DOHH2 (cell line): Measurements from ENCODE around the gene ARHGEF16.

Experiments
- H3F3A ChIP-seq: fragments of 200-600 bp; sonication (generic), shearing (Covaris generic); 2 replicates; pipeline ENCODE4 v1.6.0; 2016; ENCODE audit warnings: antibody characterized with exemption, mild to moderate bottlenecking; ENCODE audit not compliant: control insufficient read depth, insufficient read depth
- H3K27ac ChIP-seq: fragments of 200-600 bp; sonication (generic); 2 replicates; pipeline ENCODE4 v1.5.1; 2014; ENCODE audit warnings: low read depth, mild to moderate bottlenecking, low read length, moderate library complexity
- H3K27me3 ChIP-seq: fragments of 200-600 bp; sonication (generic); 2 replicates; pipeline ENCODE4 v1.6.1; 2014; ENCODE audit warnings: mild to moderate bottlenecking, low read length, mixed read lengths; ENCODE audit not compliant: control insufficient read depth
- H3K36me3 ChIP-seq: fragments of 200-600 bp; sonication (generic); 2 replicates; pipeline ENCODE4 v1.6.1; 2014; ENCODE audit warnings: mild to moderate bottlenecking, low read length, moderate library complexity, mixed read lengths; ENCODE audit not compliant: control insufficient read depth
- H3K4me1 ChIP-seq: fragments of 200-600 bp; sonication (generic); 2 replicates; pipeline ENCODE4 v1.6.1; 2014; ENCODE audit warnings: mild to moderate bottlenecking, low read length, mixed read lengths; ENCODE audit not compliant: control insufficient read depth
- H3K4me2 ChIP-seq: fragments of 200-600 bp; sonication (generic); 2 replicates; pipeline ENCODE4 v1.6.0; 2014; ENCODE audit warnings: mild to moderate bottlenecking, low read length, moderate library complexity
- H3K4me3 ChIP-seq: fragments of 200-600 bp; sonication (generic); 2 replicates; pipeline ENCODE4 v1.5.1; 2014; ENCODE audit warnings: mild to moderate bottlenecking, low read length, mixed read lengths
- H3K79me2 ChIP-seq: fragments of 200-600 bp; sonication (generic); 2 replicates; pipeline ENCODE4 v1.6.1; 2014; ENCODE audit warnings: mild to moderate bottlenecking, low read length, mixed read lengths; ENCODE audit not compliant: control insufficient read depth
- H3K9me2 ChIP-seq: fragments of 200-600 bp; sonication (generic); replicated peaks from 2 replicates; pipeline ENCODE4 v1.6.1; 2014; ENCODE audit warnings: mild to moderate bottlenecking, low read length, mixed read lengths; ENCODE audit not compliant: control insufficient read depth
- H3K9me3 ChIP-seq: fragments of 200-600 bp; sonication (generic); 2 replicates; pipeline ENCODE4 v1.6.1; 2014; ENCODE audit warnings: antibody characterized with exemption, low read length, mixed read lengths; ENCODE audit not compliant: control insufficient read depth, insufficient read depth
- H4K20me1 ChIP-seq: fragments of 200-600 bp; sonication (generic); 2 replicates; pipeline ENCODE4 v1.6.0; 2014; ENCODE audit warnings: low read depth, mild to moderate bottlenecking, antibody characterized with exemption, low read length, moderate library complexity; ENCODE audit not compliant: control insufficient read depth, insufficient read depth
- EZH2phosphoT487 ChIP-seq: fragments of 200-600 bp; sonication (generic); IDR thresholded peaks from 2 replicates; pipeline ENCODE4 v1.6.1; 2017; ENCODE audit warnings: borderline replicate concordance, mild to moderate bottlenecking, antibody characterized with exemption, low read length, moderate library complexity, mixed read lengths
- TF ChIP-seq, protein P1 (sequence below): fragments of 200-600 bp; sonication (generic); IDR thresholded peaks from one replicate; pipeline ENCODE4 v1.5.1; 2014; ENCODE audit warnings: antibody characterized with exemption, mild to moderate bottlenecking, low read depth, low read length; ENCODE audit not compliant: poor library complexity, severe bottlenecking

ARHGEF16 gene

DNA sequence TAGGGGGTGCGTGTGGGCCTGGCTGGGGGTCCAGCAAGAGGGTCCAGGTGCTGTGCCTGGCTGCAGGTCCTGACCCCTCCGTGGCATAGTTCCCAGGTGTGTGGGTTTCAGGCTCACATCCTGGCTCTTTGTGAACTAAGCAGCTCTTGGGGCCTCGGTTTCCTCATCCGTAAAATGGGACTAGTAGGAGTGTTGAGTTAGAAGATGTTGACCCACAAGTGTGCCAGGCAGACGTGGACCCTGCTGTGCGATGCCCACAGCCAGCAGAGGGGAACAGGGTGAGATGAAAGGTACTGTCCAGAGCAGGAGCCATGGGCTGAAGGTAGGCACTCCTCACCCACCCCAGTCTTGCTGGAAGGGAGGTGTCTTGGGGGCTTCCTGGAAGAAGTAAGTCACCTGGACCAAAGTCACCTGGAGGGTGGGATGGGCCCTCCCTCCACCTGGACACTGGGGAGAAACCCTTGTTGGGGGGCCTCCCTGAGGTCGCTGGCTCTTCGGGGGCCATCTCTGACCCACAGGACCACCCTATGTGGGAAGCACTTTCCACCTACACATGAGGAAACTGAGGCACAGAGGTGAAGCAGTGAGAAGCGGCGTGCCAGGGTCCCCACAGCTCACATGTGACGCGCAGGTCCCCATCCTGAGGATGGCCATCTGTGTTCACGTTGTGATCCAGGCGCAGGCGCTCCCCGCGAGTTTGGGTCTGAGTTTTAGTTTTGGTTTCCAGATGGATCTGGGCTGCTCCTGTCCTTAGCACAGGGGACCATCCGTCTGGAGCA, 1.4 kb downstream of the ARHGEF16 start:
- Histone ChIP-seq H3K9me3 (no peaks in the 10 kb centered on the region), H3F3A (no peaks in the 10 kb centered on the region), H3K27me3 (peaks cover 4% of the 10 kb centered on the region), H3K27ac (no peak overlapping the region), H3K79me2 (no peaks in the 10 kb centered on the region), H3K4me3 (no peak overlapping the region), H3K9me2 (no peaks in the 10 kb centered on the region), H4K20me1 (0 out of 2 replicates have a peak, but pooled peaks cover 3% of the 10 kb centered on the region), H3K36me3 (no peaks in the 10 kb centered on the region), H3K4me1 (peaks cover 11% of the 10 kb centered on the region; the same call in 1 of the 2 replicates), H3K4me2 (no peak overlapping the region)
- TF ChIP-seq EZH2phosphoT487, result no peak
- TF ChIP-seq, protein P1, sequence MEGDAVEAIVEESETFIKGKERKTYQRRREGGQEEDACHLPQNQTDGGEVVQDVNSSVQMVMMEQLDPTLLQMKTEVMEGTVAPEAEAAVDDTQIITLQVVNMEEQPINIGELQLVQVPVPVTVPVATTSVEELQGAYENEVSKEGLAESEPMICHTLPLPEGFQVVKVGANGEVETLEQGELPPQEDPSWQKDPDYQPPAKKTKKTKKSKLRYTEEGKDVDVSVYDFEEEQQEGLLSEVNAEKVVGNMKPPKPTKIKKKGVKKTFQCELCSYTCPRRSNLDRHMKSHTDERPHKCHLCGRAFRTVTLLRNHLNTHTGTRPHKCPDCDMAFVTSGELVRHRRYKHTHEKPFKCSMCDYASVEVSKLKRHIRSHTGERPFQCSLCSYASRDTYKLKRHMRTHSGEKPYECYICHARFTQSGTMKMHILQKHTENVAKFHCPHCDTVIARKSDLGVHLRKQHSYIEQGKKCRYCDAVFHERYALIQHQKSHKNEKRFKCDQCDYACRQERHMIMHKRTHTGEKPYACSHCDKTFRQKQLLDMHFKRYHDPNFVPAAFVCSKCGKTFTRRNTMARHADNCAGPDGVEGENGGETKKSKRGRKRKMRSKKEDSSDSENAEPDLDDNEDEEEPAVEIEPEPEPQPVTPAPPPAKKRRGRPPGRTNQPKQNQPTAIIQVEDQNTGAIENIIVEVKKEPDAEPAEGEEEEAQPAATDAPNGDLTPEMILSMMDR, result no peak

GRCh38 chr1:3456449-3456963, 2.0 kb downstream of the ARHGEF16 start:
- no peaks in the 10 kb centered on the region for H3F3A ChIP-seq
- TF ChIP-seq, protein P1, result no peak
- TF ChIP-seq EZH2phosphoT487, result no peak
- no peak overlapping the region for H3K4me2 ChIP-seq
- H3K27ac ChIP-seq, result no peak overlapping the region
- H4K20me1 ChIP-seq, result 0 out of 2 replicates have a peak, but pooled peaks cover 3% of the 10 kb centered on the region
- H3K9me2 ChIP-seq, result no peaks in the 10 kb centered on the region
- peaks cover 4% of the 10 kb centered on the region for H3K27me3 ChIP-seq
- no peaks in the 10 kb centered on the region for H3K79me2 ChIP-seq
- H3K4me3 ChIP-seq, result no peak overlapping the region
- no peaks in the 10 kb centered on the region for H3K36me3 ChIP-seq
- H3K9me3 ChIP-seq, result no peaks in the 10 kb centered on the region
- H3K4me1 ChIP-seq, result peaks cover 11% of the 10 kb centered on the region; the same call in 1 of the 2 replicates

DNA sequence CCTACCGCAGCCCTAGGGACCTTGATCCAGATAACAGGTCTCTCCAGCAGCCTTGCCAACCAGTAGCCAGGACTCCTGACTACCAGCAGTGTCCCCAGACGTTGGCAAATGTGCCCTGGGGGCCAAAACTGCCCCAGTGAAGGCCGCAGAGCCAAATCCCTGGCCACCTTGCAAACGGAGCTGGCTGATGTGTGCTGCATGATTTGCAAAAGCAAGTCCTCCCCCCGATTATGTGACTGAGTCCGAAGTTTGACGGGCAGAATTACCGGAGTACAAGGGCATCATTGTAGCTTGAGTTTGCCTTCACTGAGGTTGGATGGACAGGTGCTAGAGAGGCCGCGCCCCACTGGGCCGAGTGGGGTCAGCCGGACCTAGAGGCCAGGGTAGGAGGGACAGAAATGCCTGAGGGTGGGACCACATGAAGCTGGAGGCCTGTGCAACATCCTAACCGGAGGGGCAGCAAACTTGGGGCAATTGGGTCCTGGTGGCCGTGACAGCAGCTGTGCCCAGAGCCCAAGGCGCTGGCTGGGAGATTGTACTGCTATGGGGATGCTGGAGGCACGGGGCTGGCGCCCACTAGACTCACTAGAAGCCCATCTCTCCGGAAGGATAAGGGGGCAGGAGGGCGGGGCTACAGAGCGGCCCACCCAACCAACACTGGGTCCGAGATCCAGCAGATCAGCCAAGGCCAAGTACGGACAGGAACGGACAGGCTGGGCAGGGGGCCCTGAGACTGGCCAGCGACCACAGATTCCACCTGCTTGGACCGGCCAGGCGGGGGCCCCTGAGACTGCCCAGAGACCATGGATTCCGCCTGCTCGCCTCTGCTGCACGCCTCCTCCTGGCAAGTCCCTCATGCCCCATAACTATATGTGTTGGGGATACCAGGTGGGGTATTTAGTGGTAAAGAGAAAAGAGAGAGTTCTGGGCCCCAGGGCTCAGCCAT, 2.8 kb downstream of the ARHGEF16 start:
- H3K4me3 ChIP-seq, result no peak overlapping the region
- peaks cover 11% of the 10 kb centered on the region; the same call in 1 of the 2 replicates for H3K4me1 ChIP-seq
- H3K9me2 ChIP-seq, result no peaks in the 10 kb centered on the region
- H3K79me2 ChIP-seq, result no peaks in the 10 kb centered on the region
- TF ChIP-seq EZH2phosphoT487, result no peak
- TF ChIP-seq, protein P1, result no peak
- 0 out of 2 replicates have a peak, but pooled peaks cover 3% of the 10 kb centered on the region for H4K20me1 ChIP-seq
- no peaks in the 10 kb centered on the region for H3F3A ChIP-seq
- H3K27ac ChIP-seq, result no peak overlapping the region
- H3K9me3 ChIP-seq, result no peaks in the 10 kb centered on the region
- no peaks in the 10 kb centered on the region for H3K36me3 ChIP-seq
- peaks cover 4% of the 10 kb centered on the region for H3K27me3 ChIP-seq
- H3K4me2 ChIP-seq, result no peak overlapping the region
